Measurements from ENCODE around the gene DNAJC16.

- TF ChIP-seq CTCF (IDR thresholded peaks at IDR 0.05) (no peak), EZH2 (IDR thresholded peaks at IDR 0.05) (no peak)
Measured at GRCh38 chr1:15618655-15619525, 92.2 kb downstream of the DNAJC16 start.

Data from neural progenitor cell (in vitro differentiated cells).